Endothelial cell (in vitro differentiated cells): ENCODE results near the gene PPP1R18. TPM values are rescaled to one million over a fixed set of nuclear protein-coding genes. Genes with fewer than 3 reads are reported as not detected.
"Not testable (repeated sequence)": the region's sequence is repeated elsewhere in the genome, so short reads cannot be mapped to it uniquely, and the experiment has no call there.

ENCODE experiments used
- DNase-seq: peaks from one replicate; pipeline ENCODE4 v3.0.0; 2021; ENCODE audit warnings: low spot score
- H3K27ac Mint-ChIP-seq: one replicate; pipeline ENCODE4 v1.8.0; 2021; ENCODE audit warnings: mixed read lengths, inconsistent platforms; ENCODE audit not compliant: unreplicated experiment
- H3K27me3 Mint-ChIP-seq: one replicate; pipeline ENCODE4 v1.8.0; 2021; ENCODE audit warnings: mild to moderate bottlenecking, moderate library complexity, mixed read lengths, inconsistent platforms; ENCODE audit not compliant: unreplicated experiment
- H3K36me3 Mint-ChIP-seq: one replicate; pipeline ENCODE4 v1.8.0; 2021; ENCODE audit warnings: mild to moderate bottlenecking, low read depth, mixed read lengths, inconsistent platforms; ENCODE audit not compliant: unreplicated experiment
- H3K4me1 Mint-ChIP-seq: one replicate; pipeline ENCODE4 v1.8.0; 2021; ENCODE audit warnings: mild to moderate bottlenecking, mixed read lengths, inconsistent platforms; ENCODE audit not compliant: unreplicated experiment
- H3K4me3 Mint-ChIP-seq: one replicate; pipeline ENCODE4 v1.8.0; 2021; ENCODE audit warnings: mild to moderate bottlenecking, mixed read lengths, inconsistent platforms; ENCODE audit not compliant: unreplicated experiment
- H3K9me3 Mint-ChIP-seq: one replicate; pipeline ENCODE4 v1.8.0; 2021; ENCODE audit warnings: mixed read lengths, inconsistent platforms; ENCODE audit not compliant: unreplicated experiment
- total RNA-seq: library from RNA; stranded (reverse); fragmentation: NEBNext Ultra II Directional; extraction: Animal tissue kit (Norgen Biotek cat#: 25700); gene quantifications from one replicate; pipeline ENCODE4 v1.2.1, GENCODE V29; 2021; ENCODE audit not compliant: unreplicated experiment
- TF ChIP-seq, protein P1 (sequence below): fragments of 200-600 bp; sonication (generic); IDR thresholded peaks from one replicate; pipeline ENCODE4 v1.5.0; 2021; ENCODE audit warnings: antibody characterized with exemption; ENCODE audit not compliant: unreplicated experiment

Gene PPP1R18
- total RNA-seq, 1 donor from 2014 or later: 285 TPM

DNA sequence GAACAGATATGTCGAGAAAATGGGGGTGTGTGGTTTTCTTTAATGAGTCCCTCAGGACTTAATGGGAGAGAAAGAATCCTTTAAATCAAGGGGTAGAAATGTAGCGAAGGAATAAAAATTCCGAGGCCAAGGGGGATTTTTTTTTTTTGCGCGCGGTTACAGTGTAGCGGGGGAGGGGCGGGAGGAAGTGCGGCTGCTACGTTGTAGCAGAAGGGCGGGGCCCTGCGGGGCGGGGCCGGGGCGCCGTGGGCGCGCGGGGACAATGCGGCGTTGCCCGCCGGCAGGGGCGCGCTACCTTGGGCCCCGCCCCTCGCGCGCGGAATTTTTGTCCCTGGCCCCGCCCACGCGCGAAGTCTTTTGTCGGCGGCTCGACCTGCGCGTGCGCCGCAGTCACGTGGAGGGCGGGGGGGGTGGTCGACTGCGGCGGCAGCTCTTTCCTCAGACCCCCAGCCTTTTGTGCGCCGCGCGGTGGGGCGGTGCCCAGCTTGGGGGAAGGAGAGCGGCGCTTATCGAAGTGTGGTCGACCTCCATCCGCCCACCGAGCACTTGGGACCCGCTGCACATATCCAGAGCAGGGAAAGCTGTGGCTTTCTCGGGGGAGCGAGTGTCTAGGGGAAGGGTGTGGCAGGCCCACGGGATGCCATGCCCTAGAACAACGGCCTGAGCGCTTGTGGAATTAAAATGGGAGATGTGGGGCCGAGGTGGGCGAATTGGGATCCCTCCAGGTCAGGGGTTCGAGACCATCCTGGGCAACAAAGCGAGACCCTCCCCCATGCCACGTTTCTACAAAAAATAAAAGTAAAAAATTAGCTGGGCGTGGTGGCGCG lies 35.0 kb upstream of the PPP1R18 start:
- peak overlapping the region; percentile 99 for H3K4me3 Mint-ChIP-seq
- H3K36me3 Mint-ChIP-seq: peaks cover 54% of the 10 kb centered on the region
- H3K9me3 Mint-ChIP-seq: no peaks in the 10 kb centered on the region
- H3K27ac Mint-ChIP-seq: peak overlapping the region; percentile 98
- peak; percentile 95 for DNase-seq
- TF ChIP-seq, protein P1, sequence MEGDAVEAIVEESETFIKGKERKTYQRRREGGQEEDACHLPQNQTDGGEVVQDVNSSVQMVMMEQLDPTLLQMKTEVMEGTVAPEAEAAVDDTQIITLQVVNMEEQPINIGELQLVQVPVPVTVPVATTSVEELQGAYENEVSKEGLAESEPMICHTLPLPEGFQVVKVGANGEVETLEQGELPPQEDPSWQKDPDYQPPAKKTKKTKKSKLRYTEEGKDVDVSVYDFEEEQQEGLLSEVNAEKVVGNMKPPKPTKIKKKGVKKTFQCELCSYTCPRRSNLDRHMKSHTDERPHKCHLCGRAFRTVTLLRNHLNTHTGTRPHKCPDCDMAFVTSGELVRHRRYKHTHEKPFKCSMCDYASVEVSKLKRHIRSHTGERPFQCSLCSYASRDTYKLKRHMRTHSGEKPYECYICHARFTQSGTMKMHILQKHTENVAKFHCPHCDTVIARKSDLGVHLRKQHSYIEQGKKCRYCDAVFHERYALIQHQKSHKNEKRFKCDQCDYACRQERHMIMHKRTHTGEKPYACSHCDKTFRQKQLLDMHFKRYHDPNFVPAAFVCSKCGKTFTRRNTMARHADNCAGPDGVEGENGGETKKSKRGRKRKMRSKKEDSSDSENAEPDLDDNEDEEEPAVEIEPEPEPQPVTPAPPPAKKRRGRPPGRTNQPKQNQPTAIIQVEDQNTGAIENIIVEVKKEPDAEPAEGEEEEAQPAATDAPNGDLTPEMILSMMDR: peak; percentile 34
- peaks cover 22% of the 10 kb centered on the region for H3K27me3 Mint-ChIP-seq
- peaks cover 55% of the 10 kb centered on the region for H3K4me1 Mint-ChIP-seq

DNA sequence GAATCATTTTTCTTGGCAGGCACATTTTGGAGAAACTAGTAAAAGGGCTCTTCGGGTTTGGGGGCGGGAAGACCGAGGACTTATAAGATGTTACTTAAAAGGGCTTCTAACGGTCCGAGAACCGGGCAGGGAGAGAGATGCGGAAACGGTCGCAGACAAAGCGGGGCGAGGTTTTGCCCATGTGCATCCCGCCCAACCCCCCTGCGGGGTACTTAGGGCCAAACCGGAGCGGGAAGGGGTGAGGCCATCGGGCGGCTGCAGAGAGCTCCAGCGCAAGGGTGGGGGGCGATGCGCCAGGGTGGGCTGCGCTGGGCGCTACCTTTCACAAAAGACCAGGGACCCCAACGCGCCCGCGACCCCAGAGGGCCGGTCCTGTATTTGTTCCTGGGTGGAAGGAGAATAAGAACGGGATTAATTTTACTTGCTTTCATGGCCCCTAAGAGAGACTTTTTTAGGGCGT lies 34.3 kb upstream of the PPP1R18 start:
- peak; percentile 56 for DNase-seq
- peak overlapping the region; percentile 98 for H3K27ac Mint-ChIP-seq
- peaks cover 54% of the 10 kb centered on the region for H3K36me3 Mint-ChIP-seq
- H3K27me3 Mint-ChIP-seq: peaks cover 22% of the 10 kb centered on the region
- TF ChIP-seq, protein P1: no peak
- H3K9me3 Mint-ChIP-seq: no peaks in the 10 kb centered on the region
- peaks cover 56% of the 10 kb centered on the region for H3K4me1 Mint-ChIP-seq
- H3K4me3 Mint-ChIP-seq: peak overlapping the region; percentile 99

DNA sequence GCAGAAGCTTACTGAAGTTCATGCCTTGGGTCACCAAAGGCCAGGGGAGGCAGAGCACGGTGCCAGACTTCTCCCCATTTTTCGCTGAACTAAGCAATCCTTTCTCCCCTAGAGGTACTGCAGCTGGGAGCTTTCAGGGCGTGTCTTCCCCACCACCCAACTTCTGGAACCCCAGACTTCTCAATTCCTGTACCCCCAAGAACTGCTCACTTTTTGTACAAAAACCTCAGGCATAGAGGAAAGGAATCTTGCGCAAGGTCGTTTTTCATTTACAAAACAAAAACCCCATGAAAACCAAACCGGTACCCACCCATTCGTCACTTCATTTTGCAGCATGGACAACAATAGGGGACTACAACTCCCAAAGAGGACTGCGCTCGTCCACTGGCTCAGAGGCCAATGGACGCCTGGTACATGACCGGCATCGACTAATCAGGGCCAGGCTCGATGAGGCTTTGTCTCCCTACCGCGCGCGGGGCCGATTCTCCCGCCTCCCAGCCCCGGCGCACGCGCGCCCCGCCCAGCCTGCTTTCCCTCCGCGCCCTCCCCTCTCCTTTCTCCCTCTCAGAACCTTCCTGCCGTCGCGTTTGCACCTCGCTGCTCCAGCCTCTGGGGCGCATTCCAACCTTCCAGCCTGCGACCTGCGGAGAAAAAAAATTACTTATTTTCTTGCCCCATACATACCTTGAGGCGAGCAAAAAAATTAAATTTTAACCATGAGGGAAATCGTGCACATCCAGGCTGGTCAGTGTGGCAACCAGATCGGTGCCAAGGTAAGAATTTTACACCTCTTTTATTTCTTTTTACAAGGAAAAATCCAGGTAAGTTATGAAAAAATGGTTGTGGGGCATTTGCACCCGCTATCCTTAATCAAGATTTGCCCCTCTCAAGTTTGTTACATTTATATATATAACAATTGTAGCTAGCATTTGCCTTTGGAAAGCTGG lies 33.6 kb upstream of the PPP1R18 start, which contains the start of gene TUBB:
Gene TUBB (plus strand): TSS at position 562 of the 947 bp plus-strand sequence. CDS start 155 bp downstream, at position 717.
- TF ChIP-seq, protein P1: no peak
- peaks cover 53% of the 10 kb centered on the region for H3K4me1 Mint-ChIP-seq
- DNase-seq: peak; percentile 96
- H3K36me3 Mint-ChIP-seq: peaks cover 51% of the 10 kb centered on the region
- H3K27me3 Mint-ChIP-seq: peaks cover 18% of the 10 kb centered on the region
- H3K4me3 Mint-ChIP-seq: peak within 1 kb of the TSS; percentile 99
- H3K9me3 Mint-ChIP-seq: no peaks in the 10 kb centered on the region
- H3K27ac Mint-ChIP-seq: peak within 1 kb of the TSS; percentile 98

DNA sequence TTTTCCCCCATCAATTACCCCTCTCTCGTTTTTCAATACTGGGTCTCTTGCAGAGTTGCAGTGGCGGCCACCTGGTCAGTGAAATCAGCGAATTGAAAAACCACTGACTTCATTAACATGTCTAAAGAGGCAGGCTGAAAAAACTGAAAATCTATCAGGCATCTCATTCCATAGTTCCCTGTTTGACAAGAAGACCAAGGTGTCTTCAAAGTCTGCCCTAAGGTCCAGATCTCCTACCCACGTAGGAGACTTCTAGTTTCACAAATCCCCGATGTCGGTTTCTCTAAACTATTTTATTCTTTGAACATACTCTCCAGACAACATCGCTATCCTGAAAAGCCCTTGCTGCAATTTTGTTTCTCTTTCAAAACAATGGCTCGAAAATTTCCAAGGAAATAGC lies 32.9 kb upstream of the PPP1R18 start:
- peaks cover 48% of the 10 kb centered on the region for H3K4me1 Mint-ChIP-seq
- H3K4me3 Mint-ChIP-seq: peak overlapping the region; percentile 99
- H3K27ac Mint-ChIP-seq: peak overlapping the region; percentile 98
- TF ChIP-seq, protein P1: no peak
- H3K27me3 Mint-ChIP-seq: peaks cover 16% of the 10 kb centered on the region
- DNase-seq: no peak
- H3K36me3 Mint-ChIP-seq: peaks cover 48% of the 10 kb centered on the region
- no peaks in the 10 kb centered on the region for H3K9me3 Mint-ChIP-seq

DNA sequence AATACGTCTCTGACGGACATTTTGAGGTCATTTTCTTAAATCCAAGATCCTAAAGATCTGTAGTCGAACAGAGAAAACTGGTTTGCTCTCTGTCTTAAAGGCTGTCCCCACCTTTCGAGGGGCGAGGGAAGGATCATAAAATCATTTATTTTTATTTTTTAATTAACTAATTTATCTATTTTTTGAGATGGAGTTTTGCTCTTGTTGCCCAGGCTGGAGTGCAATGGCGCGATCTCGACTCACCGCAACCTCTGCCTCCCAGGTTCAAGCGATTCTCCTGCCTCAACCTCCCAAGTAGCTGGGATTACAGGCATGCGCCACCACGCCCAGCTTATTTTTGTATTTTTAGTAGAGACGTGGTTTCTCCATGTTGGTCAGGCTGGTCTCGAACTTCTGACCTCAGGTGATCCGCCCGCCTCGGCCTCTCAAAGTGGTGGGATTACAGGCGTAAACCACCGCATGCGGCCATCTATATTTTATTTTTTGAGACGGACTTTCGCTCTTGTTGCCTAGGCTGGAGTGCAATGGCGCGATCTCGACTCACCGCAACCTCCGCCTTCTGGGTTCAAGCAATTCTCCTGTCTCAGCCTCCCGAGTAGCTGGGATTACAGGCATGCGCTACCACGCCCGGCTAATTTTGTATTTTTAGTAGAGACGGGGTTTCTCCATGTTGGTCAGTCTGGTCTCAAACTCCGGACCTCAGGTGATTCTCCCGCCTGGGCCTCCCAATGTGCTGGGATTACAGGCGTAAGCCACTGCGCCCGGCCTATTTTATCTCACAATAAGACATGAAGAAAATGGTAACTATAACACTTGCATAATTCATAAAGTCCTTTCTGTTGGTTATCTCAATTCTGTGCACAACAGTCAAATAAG lies 31.6 kb upstream of the PPP1R18 start:
- H3K27me3 Mint-ChIP-seq, H3K9me3 Mint-ChIP-seq, DNase-seq: not testable (repeated sequence)
- peak overlapping the region; percentile 99 for H3K4me3 Mint-ChIP-seq
- peaks cover 35% of the 10 kb centered on the region for H3K4me1 Mint-ChIP-seq
- H3K27ac Mint-ChIP-seq: peak overlapping the region; percentile 99
- peaks cover 44% of the 10 kb centered on the region for H3K36me3 Mint-ChIP-seq
